Measurements from ENCODE around the gene COX8A. TPM values are rescaled to one million over a fixed set of nuclear protein-coding genes. Genes with fewer than 3 reads are reported as not detected.

The COX8A gene
- total RNA-seq, 4 donors from 2014 or later: 317 to 650 (median 402) TPM

DNA sequence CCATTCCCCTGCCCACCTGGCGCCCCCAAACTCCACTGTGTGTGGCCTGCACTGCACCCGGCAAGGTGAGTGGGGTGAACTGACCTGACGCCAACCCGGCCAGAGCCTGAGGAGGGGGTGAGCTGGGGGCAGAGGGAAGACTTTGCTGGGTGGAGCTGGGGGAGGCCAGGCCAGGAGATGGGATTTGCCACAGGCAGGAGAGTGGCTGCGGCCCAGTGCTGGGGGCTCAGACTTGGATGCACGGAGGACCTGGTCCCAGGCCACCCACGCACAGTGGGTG, 43.5 kb downstream of the COX8A start:
- Histone ChIP-seq H3K9me3 (no peaks in the 10 kb centered on the region), H3K36me3 (no peaks in the 10 kb centered on the region), H3K4me3 (no peak overlapping the region), H3K27ac (no peak overlapping the region), H3K4me1 (no peaks in the 10 kb centered on the region), H3K27me3 (no peaks in the 10 kb centered on the region)
- WGBS, 2 donors (ENCODE audit: low coverage in 1 of 2): no CpG with 5 or more reads among the region's 7 CpGs
- ATAC-seq: no peak
- no peak for TF ChIP-seq POLR2AphosphoS5 (IDR thresholded peaks at IDR 0.05)

DNA sequence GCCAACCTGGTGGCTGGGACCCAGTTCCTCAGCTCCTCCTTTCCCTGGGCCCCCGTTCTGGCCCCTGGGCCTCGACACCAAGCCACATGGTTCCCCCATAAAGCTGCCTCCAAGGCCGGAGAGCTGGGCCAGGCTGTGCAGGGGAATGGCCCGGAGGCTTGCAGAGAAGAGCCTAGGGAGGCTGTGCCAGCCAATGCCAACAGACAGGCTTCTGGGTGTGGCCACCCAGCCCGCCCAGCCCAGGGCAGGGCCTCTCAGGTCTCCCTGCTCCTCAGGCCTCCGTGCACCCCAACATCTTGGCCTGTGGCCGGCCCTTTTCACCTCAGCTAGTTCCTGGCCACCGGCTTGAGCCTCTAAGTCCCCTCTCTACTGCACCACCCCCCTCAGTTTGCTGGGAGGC, 43.9 kb downstream of the COX8A start:
- no peaks in the 10 kb centered on the region for H3K4me1 ChIP-seq
- no peak overlapping the region for H3K4me3 ChIP-seq
- H3K27ac ChIP-seq: no peak overlapping the region
- no peak for ATAC-seq
- H3K36me3 ChIP-seq: no peaks in the 10 kb centered on the region
- WGBS, 2 donors (ENCODE audit: low coverage in 1 of 2): 100% methylated on average over 1 of the region's 8 CpGs; no CpG with 5 or more reads in 1 of the 2 donors
- H3K9me3 ChIP-seq: no peaks in the 10 kb centered on the region
- TF ChIP-seq, protein P1, sequence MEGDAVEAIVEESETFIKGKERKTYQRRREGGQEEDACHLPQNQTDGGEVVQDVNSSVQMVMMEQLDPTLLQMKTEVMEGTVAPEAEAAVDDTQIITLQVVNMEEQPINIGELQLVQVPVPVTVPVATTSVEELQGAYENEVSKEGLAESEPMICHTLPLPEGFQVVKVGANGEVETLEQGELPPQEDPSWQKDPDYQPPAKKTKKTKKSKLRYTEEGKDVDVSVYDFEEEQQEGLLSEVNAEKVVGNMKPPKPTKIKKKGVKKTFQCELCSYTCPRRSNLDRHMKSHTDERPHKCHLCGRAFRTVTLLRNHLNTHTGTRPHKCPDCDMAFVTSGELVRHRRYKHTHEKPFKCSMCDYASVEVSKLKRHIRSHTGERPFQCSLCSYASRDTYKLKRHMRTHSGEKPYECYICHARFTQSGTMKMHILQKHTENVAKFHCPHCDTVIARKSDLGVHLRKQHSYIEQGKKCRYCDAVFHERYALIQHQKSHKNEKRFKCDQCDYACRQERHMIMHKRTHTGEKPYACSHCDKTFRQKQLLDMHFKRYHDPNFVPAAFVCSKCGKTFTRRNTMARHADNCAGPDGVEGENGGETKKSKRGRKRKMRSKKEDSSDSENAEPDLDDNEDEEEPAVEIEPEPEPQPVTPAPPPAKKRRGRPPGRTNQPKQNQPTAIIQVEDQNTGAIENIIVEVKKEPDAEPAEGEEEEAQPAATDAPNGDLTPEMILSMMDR (IDR thresholded peaks at IDR 0.05): no peak
- TF ChIP-seq EP300 (IDR thresholded peaks at IDR 0.05) (no peak), POLR2A (IDR thresholded peaks at IDR 0.05) (no peak), POLR2AphosphoS5 (IDR thresholded peaks at IDR 0.05) (no peak)
- H3K27me3 ChIP-seq: no peaks in the 10 kb centered on the region

DNA sequence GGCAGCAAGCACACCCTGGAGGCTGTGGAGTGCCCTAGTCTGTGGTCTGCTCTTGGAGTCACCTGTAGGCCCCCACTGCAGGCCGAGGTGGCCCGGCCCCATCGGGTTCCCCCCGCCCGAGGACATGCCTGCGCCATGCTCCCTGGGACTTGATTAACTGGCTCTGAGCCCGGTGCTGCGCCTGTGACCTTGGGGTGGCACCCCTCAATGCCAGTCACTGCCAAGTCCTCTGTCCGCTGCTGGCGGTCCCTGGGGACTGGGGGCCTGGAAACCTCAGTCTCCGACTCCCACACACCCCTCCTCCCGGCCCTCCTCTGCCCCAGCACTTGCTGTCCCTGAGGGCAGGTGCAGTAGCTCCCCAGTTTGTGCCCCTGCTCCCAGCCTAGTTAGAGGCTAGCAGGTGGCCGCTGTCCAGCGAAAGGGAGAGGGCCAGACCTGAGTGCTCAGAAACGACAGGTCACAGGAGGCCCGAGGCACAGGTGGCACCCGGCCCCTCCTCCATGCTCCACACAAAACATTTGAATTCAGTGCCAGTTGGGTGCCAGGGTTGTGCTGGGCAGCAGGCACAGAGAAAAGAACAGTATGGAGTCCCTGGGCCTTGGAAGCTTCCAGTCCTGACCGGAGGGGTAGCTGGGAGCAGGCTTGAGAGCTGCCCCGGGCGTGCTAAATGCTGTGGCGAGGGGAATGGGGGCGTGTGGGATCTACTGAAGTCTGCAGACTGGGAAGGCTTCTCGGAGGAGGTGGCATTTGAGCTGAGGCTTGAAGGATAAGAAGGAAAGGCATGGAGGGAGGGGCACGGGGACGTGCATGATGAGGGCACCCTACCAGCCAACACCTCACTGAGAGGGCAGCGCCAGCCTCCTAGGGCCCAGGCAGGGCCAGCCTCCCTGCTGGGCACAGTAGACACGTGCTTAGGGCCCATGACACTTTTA, 45.0 kb downstream of the COX8A start:
- no peak overlapping the region for H3K27ac ChIP-seq
- ATAC-seq: no peak
- H3K9me3 ChIP-seq: no peaks in the 10 kb centered on the region
- no peaks in the 10 kb centered on the region for H3K4me1 ChIP-seq
- no peaks in the 10 kb centered on the region for H3K27me3 ChIP-seq
- no peak overlapping the region for H3K4me3 ChIP-seq
- TF ChIP-seq EP300 (IDR thresholded peaks at IDR 0.05): no peak
- TF ChIP-seq POLR2AphosphoS5 (IDR thresholded peaks at IDR 0.05): no peak
- no peak for TF ChIP-seq POLR2A (IDR thresholded peaks at IDR 0.05)
- TF ChIP-seq, protein P1 (IDR thresholded peaks at IDR 0.05): no peak
- 85 to 92% methylated on average over 5 to 10 of the region's 27 CpGs for WGBS, 2 donors (ENCODE audit: low coverage in 1 of 2)
- H3K36me3 ChIP-seq: no peaks in the 10 kb centered on the region

DNA sequence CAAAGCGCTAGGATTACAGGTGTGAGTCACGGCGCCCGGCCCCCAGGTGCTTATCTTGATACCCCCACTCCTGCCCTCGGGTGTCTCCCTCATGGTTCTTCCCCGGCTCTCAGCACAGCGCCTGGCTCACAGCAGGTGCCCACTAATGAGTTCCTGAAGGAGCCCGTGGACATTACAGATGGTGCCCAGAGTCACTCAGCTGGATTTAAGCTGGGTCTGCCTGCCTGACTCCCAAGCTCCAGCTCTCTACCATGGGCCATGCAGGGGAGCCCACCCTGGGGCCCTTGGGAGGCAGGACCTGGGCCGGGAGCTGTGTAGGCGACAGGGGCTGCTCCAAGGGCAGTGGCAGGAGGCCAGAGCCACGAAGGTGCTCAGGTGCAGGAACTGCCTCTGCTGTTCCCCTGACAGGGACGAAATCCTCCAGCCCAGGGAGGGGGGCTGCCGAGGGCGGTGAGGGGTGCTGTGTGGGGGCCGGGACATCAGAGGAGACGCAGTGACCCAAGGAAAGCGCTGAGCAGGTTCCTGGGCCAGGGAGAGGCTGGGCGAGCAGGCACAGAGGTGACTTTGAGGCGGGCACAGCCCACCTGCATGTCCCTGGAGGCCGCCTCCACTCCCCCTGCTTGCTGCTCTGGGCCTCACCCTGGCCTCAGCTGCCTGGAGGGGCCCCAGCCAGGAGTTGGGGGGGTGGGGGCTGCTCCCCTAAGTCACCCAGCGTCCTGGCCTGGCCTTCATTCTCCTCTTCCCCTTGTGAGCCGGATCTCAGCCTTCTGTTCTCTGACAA, 46.7 kb downstream of the COX8A start:
- H3K27me3 ChIP-seq: no peaks in the 10 kb centered on the region
- no peak overlapping the region for H3K4me3 ChIP-seq
- H3K9me3 ChIP-seq: no peaks in the 10 kb centered on the region
- no peaks in the 10 kb centered on the region for H3K36me3 ChIP-seq
- no peak for TF ChIP-seq EP300 (IDR thresholded peaks at IDR 0.05)
- no peak for TF ChIP-seq POLR2A (IDR thresholded peaks at IDR 0.05)
- TF ChIP-seq, protein P1 (IDR thresholded peaks at IDR 0.05): no peak
- no peak for TF ChIP-seq POLR2AphosphoS5 (IDR thresholded peaks at IDR 0.05)
- WGBS, 2 donors (ENCODE audit: low coverage in 1 of 2): 90% methylated on average over 2 of the region's 22 CpGs; no CpG with 5 or more reads in 1 of the 2 donors
- ATAC-seq: no peak
- no peaks in the 10 kb centered on the region for H3K4me1 ChIP-seq
- H3K27ac ChIP-seq: no peak overlapping the region

DNA sequence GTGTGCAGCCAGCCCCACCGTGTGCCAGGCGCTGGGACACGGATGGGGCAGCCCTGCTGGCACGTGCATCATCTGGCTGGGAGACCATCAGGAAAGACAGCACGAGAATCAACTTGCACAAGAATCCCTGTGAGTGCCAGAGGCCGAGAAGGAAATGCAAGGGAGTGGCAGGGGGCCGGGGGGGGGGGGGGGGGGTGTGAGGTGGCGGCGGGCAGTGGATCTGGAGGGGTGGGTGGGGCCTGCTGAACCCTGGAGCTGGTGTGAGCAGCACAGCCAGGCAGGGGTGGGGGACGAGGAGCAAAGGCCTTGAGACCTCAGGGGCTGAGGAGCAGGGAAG, 47.3 kb downstream of the COX8A start:
- no peak overlapping the region for H3K4me3 ChIP-seq
- no peaks in the 10 kb centered on the region for H3K27me3 ChIP-seq
- H3K9me3 ChIP-seq: no peaks in the 10 kb centered on the region
- WGBS, 2 donors (ENCODE audit: low coverage in 1 of 2): 40% methylated on average over 2 of the region's 10 CpGs; no CpG with 5 or more reads in 1 of the 2 donors
- H3K4me1 ChIP-seq: no peaks in the 10 kb centered on the region
- TF ChIP-seq EP300 (IDR thresholded peaks at IDR 0.05) (no peak), POLR2A (IDR thresholded peaks at IDR 0.05) (no peak), POLR2AphosphoS5 (IDR thresholded peaks at IDR 0.05) (no peak)
- TF ChIP-seq, protein P1 (IDR thresholded peaks at IDR 0.05): no peak
- H3K36me3 ChIP-seq: no peaks in the 10 kb centered on the region
- no peak overlapping the region for H3K27ac ChIP-seq
- ATAC-seq: no peak

Measured in gastroesophageal sphincter (tissue), 4 donors.